Transverse colon (tissue), 4 donors: ENCODE results near the gene KLF17. TPM values are rescaled to one million over a fixed set of nuclear protein-coding genes. Genes with fewer than 3 reads are reported as not detected.

Experiments used
- DNase-seq: peaks from one replicate; pipeline ENCODE4 v3.0.0-alpha.2; 2019
- H3K27ac ChIP-seq, 4 donors: fragments of 200-600 bp; sonication (generic); 2 replicates each; pipeline ENCODE4 v1.5.1; 2016 to 2018; ENCODE audit warnings: inconsistent platforms in 4 of 4
- H3K27me3 ChIP-seq: fragments of 200-600 bp; sonication (generic); 2 replicates; pipeline ENCODE4 v1.5.1; 2017; ENCODE audit warnings: inconsistent platforms
- H3K36me3 ChIP-seq, 4 donors: fragments of 200-600 bp; sonication (generic); 2 replicates each; pipeline ENCODE4 v1.5.1; 2017 to 2019; ENCODE audit warnings: inconsistent platforms in 4 of 4
- H3K4me1 ChIP-seq, 4 donors: fragments of 200-600 bp; sonication (generic); 2 replicates each; pipeline ENCODE4 v1.5.1; 2017 to 2020; ENCODE audit warnings: inconsistent platforms in 4 of 4
- H3K4me3 ChIP-seq, 4 donors: fragments of 200-600 bp; sonication (generic); 1 replicate in 1 of 4; 2 replicates in 3 of 4; pipeline versions ENCODE4 v1.5.1 to v1.6.1; 2017 to 2019; ENCODE audit warnings: inconsistent platforms in 4 of 4
- H3K9me3 ChIP-seq, 2 donors: fragments of 200-600 bp; sonication (generic); 2 replicates each; pipeline ENCODE4 v1.5.1; 2017 to 2019; ENCODE audit warnings: inconsistent platforms in 2 of 2
- POLR2A ChIP-seq: fragments of 450-650 bp; IDR thresholded peaks from one replicate; pipeline ENCODE4 v1.6.1; 2016; ENCODE audit warnings: antibody characterized with exemption, mild to moderate bottlenecking, moderate library complexity
- WGBS, 2 donors: methylation state at CpG; one replicate each; pipeline ENCODE4 v1.1.5; 2018; ENCODE audit warnings: low coverage in 1 of 2; 5-methylcytosine and 5-hydroxymethylcytosine counted together
- in situ Hi-C, 4 donors: fragments of 200-750 bp; cut with MboI; loops; one replicate each; pipeline versions ENCODE4 v1.15.0 to v1.15.1; 2017; ENCODE audit warnings: low sequenced_read_pairs in 3 of 4, low pct_ligation_motif_present in 1 of 4, low pct_unique_long_range_greater_than_20kb in 1 of 4
- intact Hi-C: fragments of 100-400 bp; cut with DNase I; formaldehyde crosslinking; loops from one replicate; pipeline ENCODE4 v1.15.1; 2023; ENCODE audit warnings: low total_unique reads
- small RNA-seq, 4 donors: library from RNA; depleted of rRNA; stranded (forward); fragments of <200 nt; gene quantifications; one replicate each; pipeline ENCODE3, GENCODE V24; 2016
- total RNA-seq, 4 donors: library from RNA; depleted of rRNA; stranded (reverse); fragments of >200 nt; gene quantifications; one replicate each; pipeline ENCODE4 v1.1.0, GENCODE V29; 2016

Gene KLF17
- total RNA-seq, 4 donors from 2014 or later = not detected

DNA sequence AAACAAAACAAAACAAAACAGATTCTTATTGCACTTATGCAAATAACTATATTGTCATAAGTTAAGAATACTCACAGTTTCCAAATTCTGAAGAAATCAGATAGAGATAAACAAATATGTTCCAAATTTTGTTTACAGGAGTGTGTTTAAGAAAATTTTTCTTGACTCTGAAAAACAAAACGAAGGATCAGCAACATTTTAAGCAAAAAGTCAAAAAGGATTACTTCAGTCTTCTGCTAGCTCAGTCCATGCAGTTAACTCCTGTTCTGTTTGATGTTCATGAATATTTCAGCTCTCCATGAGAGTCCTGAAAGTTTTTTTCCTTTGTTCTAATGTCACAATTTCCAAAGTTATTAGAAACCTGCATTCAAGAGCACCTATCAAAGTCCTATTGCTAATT, 56.0 kb downstream of the KLF17 start:
- in situ Hi-C loops = no loop called here
- DNase-seq = no peak
- TF ChIP-seq POLR2A = no peak

More for the DNA sequence above, 56.0 kb downstream of the KLF17 start:
- Histone ChIP-seq H3K27ac (no peak overlapping the region), H3K27me3 (peaks cover 9% of the 10 kb centered on the region), H3K4me3 (no peak overlapping the region), H3K36me3 (no peaks in the 10 kb centered on the region), H3K9me3 (peaks cover 0 to 3% of the 10 kb centered on the region in 2 donors), H3K4me1 (no peaks in the 10 kb centered on the region)
- 38 to 59% methylated on average over 1 of the region's 1 CpG for WGBS, 2 donors
- intact Hi-C loops = no loop called here

Small RNAs within 50 kb of the gene (small RNA-seq; reads per million reads assigned to genes)
- 0 reads per million in 4 donors for gene AL035417.1
- 0 reads per million in 4 donors for gene OOSP1P1
- gene RF00019 = 0 reads per million in 4 donors
- 0 reads per million in 4 donors for gene RN7SL479P

Other genes starting within 250 kb of the KLF17 start
- 10 to 100 TPM in 1 of 4 donors, 1 to 10 TPM in 2, under 1 TPM in 1; 0.96 to 17.5 (median 1.9) TPM for gene ARTN, start 185.0 kb upstream of the KLF17 start, total RNA-seq
- 10 to 100 TPM; 22.7 to 64.9 (median 36.5) TPM for gene IPO13, start 171.9 kb upstream of the KLF17 start, total RNA-seq
- gene DPH2, start 148.8 kb upstream of the KLF17 start, total RNA-seq = 10 to 100 TPM; 13.1 to 29.4 (median 17.1) TPM
- 100 to 1,000 TPM in 2 of 4 donors, 10 to 100 TPM in 2; 29.2 to 203 (median 97.9) TPM for gene ATP6V0B, start 143.9 kb upstream of the KLF17 start, total RNA-seq
- gene B4GALT2, start 139.6 kb upstream of the KLF17 start, total RNA-seq = 10 to 100 TPM; 16.5 to 19.5 (median 18.6) TPM
- 10 to 100 TPM; 13.8 to 22.0 (median 17.6) TPM for gene CCDC24, start 127.2 kb upstream of the KLF17 start, total RNA-seq
- gene SLC6A9, start 87.4 kb upstream of the KLF17 start, total RNA-seq = 10 to 100 TPM; 22.4 to 31.8 (median 29.5) TPM
- gene KLF18, start 22.8 kb downstream of the KLF17 start, total RNA-seq = not detected
- gene DMAP1, start 94.7 kb downstream of the KLF17 start, total RNA-seq = 100 to 1,000 TPM in 2 of 4 donors, 10 to 100 TPM in 2; 57.8 to 130 (median 93.6) TPM
- gene ERI3, start 236.4 kb downstream of the KLF17 start, total RNA-seq = 10 to 100 TPM; 11.2 to 30.4 (median 20.8) TPM